M059J (cell line): ENCODE data around the gene TP73. TPM values are rescaled to one million over a fixed set of nuclear protein-coding genes. Genes with fewer than 3 reads are reported as not detected.
"Not testable (repeated sequence)": the region's sequence is repeated elsewhere in the genome, so short reads cannot be mapped to it uniquely, and the experiment has no call there.

Experiments
- DNase-seq: peaks from one replicate; pipeline ENCODE4 v3.0.0-alpha.2; 2012; ENCODE audit warnings: low read depth
- total RNA-seq: library from RNA; depleted of rRNA; stranded (reverse); fragments of >200 nt; shearing (Covaris generic); gene quantifications from 2 replicates; pipeline ENCODE4 v1.2.3, GENCODE V29; 2014

TP73 gene
- total RNA-seq, 1 experiment from 2014 or later, result 0.91 TPM

- DNase-seq, result no peak
Observed at GRCh38 chr1:3741566-3742438, 89.5 kb downstream of the TP73 start.

DNA sequence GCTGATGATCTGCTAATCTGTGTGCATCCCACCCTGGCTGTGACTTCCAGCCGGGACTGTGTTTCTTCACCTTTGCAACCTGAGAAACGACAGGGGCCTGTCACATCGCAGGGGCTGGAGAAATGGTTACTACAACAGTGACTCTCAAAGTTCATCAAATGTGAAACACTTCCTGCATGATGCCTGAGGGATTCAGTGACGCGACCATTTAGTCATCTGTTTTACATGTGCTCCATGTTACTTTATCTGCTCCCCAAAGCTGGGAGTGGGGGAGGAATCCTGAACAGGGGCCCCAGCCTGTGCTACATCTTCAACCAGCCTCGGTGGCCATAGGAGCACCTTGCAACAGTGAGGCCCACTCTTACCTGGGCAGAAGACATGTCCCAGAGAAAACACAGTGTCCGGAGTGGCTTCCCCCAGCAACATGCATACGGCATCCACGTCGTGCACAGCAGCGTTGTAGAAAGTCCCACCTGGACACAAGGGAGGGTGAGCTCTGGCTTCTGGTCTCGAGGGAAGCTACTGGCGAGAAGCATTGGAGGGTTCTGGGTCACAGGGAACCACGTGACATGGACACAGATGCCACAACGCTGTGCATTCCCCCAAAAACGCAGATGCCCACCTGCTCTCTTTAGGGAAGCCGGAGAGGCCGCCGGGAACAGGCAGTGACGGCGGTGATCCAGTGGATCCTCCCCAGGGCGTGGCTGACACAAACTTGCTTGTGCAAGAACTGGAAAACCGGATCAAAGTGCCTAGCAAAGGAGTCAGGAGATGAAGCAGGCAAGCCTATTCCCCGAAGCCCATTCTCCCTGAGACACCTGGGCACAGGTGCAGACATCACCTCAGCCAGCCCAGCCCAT, 90.4 kb downstream of the TP73 start:
- no peak for DNase-seq

GRCh38 chr1:3743421-3743820, 91.1 kb downstream of the TP73 start:
- no peak for DNase-seq

- DNase-seq, result no peak
Observed at GRCh38 chr1:3743826-3744225, 91.5 kb downstream of the TP73 start.

GRCh38 chr1:3744646-3745045, 92.3 kb downstream of the TP73 start:
- DNase-seq, result no peak

GRCh38 chr1:3745071-3745470, 92.8 kb downstream of the TP73 start:
- DNase-seq, result no peak

DNA sequence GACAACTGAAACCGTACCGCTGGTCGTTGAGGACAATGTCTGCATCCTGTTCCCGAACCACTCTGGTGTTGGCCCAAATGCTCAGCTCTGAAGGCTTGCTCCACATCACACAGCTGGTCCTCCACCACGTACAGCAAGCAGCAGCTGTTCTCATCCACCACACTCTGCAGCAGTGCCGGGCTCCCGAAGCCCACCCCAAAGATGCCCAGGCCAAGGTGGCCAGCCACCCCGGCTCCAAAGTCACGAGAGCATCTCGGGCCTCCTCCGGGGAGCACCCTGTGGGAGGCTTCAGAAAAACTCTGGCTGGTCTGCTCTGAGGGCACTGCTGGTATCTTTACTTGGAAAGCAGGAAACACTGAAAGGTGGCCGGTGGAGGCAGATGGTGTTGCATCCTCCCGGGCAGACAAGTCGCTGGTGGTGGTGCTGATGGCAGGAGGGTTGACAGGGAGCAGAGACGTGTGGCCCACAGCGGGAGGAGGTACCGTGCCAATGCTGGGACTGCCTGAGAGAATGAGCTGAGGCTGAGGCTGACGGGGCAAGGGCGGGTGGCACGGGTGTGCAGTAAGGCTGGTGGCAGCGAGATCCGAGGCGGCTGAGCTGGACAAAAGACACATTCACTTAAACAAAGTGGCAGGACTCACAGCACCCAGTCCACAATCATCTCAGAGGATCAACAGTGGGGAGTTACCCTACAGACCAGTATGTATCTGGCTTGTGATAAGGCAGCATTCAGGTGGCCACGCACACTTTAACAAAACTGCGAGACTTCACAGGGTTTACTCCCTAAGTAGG, 93.5 kb downstream of the TP73 start:
- DNase-seq, result no peak

GRCh38 chr1:3746389-3746829, 94.1 kb downstream of the TP73 start:
- no peak for DNase-seq

- DNase-seq, result peak; percentile 76
Observed at GRCh38 chr1:3746830-3747521, 94.7 kb downstream of the TP73 start.

DNA sequence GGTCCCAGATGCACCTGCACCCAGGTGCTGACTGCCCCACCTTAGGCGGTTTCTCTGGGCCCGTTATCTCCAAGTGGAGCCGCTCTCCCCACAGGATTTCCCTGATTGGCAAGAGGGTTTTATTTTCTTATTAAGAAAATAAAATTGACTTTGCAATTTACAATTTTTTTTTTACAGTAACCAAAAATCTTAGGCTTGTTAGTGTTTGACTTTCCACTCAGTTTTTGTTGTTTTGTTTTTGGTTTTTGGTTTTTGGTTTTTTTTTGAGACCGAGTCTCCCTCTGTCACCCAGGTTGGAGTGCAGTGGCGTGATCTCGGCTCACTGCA, 95.2 kb downstream of the TP73 start:
- no peak for DNase-seq

DNA sequence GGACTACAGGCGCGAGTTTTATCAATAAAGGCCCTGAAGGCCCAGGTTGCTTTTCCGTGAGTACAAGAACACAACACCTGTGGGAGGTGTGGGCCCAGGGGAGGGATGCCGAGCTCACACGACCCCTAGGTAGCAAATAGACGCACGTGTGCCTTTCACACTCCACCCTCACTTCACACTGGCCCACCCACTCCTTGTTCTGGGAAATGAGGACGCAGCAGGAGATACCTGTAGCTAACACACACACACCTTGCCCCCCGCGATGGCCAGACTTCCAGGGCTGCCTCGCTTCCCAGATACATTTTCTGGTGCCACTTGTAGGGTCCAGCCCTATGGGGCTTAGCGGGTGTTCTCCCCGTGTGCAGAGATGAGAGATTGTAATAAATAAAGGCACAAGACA, 95.6 kb downstream of the TP73 start:
- no peak for DNase-seq

DNA sequence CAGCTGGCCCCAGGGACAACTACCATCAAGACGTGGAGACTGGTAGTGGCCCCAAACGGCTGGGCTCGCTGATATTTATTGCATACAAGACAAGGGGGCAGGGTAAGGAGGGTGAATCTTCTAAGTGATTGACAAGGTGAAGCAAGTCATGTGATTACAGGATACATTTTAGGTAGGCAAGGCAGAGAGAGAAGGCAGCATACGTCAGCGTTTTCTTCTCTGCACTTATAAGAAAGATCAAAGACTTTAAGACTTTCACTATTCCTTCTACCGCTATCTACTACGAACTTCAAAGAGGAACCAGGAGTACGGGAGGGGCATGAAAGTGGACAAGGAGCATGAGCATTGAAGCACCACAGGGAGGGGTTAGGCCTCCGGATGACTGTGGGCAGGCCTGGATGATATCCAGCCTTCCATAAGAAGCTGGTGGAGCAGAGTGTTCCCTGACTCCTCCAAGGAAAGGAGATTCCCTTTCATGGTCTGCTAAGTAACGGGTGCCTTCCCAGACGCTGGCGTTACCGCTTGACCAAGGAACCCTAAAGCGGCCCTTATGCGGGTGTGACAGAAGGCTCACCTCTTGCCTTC, 96.1 kb downstream of the TP73 start:
- DNase-seq, result not testable (repeated sequence)

DNA sequence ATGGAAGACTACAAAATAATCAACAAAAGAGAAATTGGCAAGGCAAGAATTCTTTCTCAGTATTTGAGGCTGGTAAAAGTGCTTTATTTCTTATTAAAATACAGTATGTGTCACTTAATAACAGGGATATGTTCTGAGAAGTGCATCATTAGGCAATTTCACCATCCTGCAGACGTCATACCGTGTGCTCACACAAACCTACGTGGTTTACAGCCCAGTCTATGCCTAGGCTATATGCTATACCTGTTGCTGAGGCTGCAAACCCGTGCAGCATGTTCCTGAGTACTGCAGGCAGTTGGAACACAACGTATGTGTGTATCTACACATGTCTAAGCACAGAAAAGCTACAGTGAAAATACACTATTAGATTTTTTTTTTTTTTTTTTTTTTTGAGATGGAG, 97.2 kb downstream of the TP73 start:
- DNase-seq, result no peak

DNA sequence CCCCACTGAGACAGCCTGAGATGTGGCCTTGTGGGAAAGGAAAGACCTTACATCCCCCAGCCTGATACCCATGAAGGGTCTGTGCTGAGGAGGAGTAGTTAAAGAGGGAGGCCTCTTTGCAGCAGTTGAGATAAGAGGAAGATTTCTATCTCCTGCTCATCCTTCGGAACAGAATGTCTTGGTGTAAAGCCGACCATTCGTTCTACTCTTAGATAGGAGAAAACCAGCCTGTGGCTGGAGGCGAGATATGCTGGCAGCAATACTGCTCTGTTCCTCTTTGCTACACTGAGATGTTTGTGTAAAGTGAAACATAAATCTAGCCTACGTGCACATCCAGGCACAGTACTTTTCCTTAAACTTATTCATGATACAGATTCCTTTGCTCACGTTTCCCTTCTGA, 98.4 kb downstream of the TP73 start:
- DNase-seq, result no peak

DNA sequence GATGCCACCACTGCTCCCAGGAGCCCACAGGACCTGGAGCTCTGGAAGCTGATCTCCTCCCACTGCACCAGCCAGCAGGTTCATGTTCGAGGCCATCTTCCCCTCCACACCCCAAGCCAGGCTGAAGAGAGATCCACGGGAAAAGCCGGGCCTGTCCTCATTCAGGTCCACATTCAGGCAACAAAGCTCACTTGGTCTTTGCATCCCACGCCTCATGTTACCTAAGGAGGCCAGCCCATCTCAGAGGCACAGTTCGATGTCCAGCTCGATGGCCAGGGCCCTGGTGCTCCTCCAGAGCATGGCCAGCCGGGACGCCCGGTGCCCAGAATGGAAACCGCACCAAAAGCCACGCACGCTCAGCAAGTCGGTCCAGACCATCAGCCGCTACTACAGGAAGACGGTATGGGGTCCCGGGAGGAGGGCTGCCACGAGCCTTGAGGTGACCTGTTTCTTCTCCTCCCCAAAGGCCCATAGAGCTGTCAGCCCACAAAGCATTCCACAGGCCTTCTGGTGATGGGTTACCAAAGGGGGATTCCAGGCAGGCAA, 100.2 kb downstream of the TP73 start, which contains the start of gene CCDC27:
CCDC27 (plus strand) TSS at position 51 of the 546 bp plus-strand sequence; CDS start at position 83, 32 bp downstream.
- DNase-seq, result no peak

GRCh38 chr1:3753656-3754454, 101.5 kb downstream of the TP73 start:
- no peak for DNase-seq

- DNase-seq, result no peak
Observed at GRCh38 chr1:3756394-3756793, 104.1 kb downstream of the TP73 start.

GRCh38 chr1:3759164-3759563, 106.8 kb downstream of the TP73 start:
- DNase-seq, result no peak

GRCh38 chr1:3759796-3760195, 107.5 kb downstream of the TP73 start:
- DNase-seq, result no peak
